ENCODE data around the gene TCF23.

DNA sequence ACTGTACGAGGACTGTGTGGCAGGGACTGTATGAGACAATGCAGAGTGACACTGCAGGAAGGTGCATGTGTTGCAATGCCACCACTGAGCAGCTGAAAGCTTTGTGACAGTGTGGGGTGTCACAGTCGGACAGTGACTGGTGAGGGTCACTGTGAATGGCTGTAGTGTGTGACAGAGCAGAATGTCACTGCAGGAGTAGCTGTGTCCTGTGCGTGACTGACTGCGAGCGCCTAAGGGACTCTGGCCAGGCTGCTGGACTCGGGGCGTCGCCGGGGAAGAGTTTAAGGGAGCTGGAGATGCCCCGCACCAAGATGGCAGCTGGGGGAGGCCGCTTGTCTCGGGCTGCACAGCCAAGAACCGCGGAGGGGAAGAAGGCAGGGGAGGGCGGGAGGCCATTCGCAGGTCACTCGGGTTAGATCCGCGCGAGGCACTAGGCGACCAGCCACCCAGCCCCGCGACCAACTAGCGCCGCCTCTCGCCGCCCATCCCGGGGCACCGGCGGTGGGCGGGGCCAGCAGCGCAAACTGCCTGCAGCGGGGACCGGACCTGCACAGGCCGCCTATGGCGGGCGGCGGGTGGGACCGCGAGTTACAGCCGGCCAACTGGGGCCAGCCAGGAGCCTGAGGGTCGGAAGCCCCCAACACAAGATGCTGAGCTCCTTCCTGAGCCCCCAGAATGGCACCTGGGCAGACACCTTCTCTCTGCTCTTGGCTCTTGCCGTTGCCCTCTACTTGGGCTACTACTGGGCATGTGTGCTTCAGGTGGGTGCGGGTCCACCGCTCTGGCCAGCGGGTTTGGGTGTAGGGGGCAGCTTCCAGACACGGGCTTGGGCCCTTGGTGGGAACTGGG, 25.3 kb upstream of the TCF23 start, which contains the start of gene ABHD1:
- TF ChIP-seq, protein P1, sequence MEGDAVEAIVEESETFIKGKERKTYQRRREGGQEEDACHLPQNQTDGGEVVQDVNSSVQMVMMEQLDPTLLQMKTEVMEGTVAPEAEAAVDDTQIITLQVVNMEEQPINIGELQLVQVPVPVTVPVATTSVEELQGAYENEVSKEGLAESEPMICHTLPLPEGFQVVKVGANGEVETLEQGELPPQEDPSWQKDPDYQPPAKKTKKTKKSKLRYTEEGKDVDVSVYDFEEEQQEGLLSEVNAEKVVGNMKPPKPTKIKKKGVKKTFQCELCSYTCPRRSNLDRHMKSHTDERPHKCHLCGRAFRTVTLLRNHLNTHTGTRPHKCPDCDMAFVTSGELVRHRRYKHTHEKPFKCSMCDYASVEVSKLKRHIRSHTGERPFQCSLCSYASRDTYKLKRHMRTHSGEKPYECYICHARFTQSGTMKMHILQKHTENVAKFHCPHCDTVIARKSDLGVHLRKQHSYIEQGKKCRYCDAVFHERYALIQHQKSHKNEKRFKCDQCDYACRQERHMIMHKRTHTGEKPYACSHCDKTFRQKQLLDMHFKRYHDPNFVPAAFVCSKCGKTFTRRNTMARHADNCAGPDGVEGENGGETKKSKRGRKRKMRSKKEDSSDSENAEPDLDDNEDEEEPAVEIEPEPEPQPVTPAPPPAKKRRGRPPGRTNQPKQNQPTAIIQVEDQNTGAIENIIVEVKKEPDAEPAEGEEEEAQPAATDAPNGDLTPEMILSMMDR (conservative IDR thresholded peaks at IDR 0.05) = no peak
- TF ChIP-seq ZFX (IDR thresholded peaks at IDR 0.05) = no peak

Data from C4-2B (cell line).